Glutamatergic neuron (in vitro differentiated cells): ENCODE results near the gene ACBD6. TPM values are rescaled to one million over a fixed set of nuclear protein-coding genes. Genes with fewer than 3 reads are reported as not detected.
"Not testable (repeated sequence)": the region's sequence is repeated elsewhere in the genome, so short reads cannot be mapped to it uniquely, and the experiment has no call there.

Experiments used
- DNase-seq: peaks from one replicate; pipeline ENCODE4 v3.0.0; 2022
- H3K27ac Mint-ChIP-seq: one replicate; pipeline ENCODE4 v1.8.0; 2020; ENCODE audit warnings: mild to moderate bottlenecking, mixed read lengths, inconsistent platforms; ENCODE audit not compliant: unreplicated experiment
- H3K27me3 Mint-ChIP-seq: one replicate; pipeline ENCODE4 v1.8.0; 2020; ENCODE audit warnings: mild to moderate bottlenecking, moderate library complexity, mixed read lengths, inconsistent platforms; ENCODE audit not compliant: unreplicated experiment
- H3K36me3 Mint-ChIP-seq: one replicate; pipeline ENCODE4 v1.8.0; 2020; ENCODE audit warnings: mild to moderate bottlenecking, mixed read lengths, inconsistent platforms; ENCODE audit not compliant: unreplicated experiment
- H3K4me1 Mint-ChIP-seq: one replicate; pipeline ENCODE4 v1.8.0; 2020; ENCODE audit warnings: mild to moderate bottlenecking, low read depth, mixed read lengths, inconsistent platforms; ENCODE audit not compliant: unreplicated experiment
- H3K4me3 Mint-ChIP-seq: one replicate; pipeline ENCODE4 v1.8.0; 2020; ENCODE audit warnings: mild to moderate bottlenecking, mixed read lengths, inconsistent platforms; ENCODE audit not compliant: unreplicated experiment
- H3K9me3 Mint-ChIP-seq: one replicate; pipeline ENCODE4 v1.8.0; 2020; ENCODE audit warnings: mild to moderate bottlenecking, moderate library complexity, mixed read lengths, inconsistent platforms; ENCODE audit not compliant: unreplicated experiment
- long read RNA-seq: library from polyadenylated mRNA; unstranded; transcript quantifications from one replicate; pipeline ENCODE4 v2.0.0, GENCODE V29; 2020; ENCODE audit not compliant: unreplicated experiment
- total RNA-seq: library from RNA; stranded (reverse); fragmentation: NEBNext Ultra II Directional; extraction: Animal tissue kit (Norgen Biotek cat#: 25700); gene quantifications from one replicate; pipeline ENCODE4 v1.2.1, GENCODE V29; 2021; ENCODE audit not compliant: unreplicated experiment
- TF ChIP-seq, protein P1 (sequence below): fragments of 200-600 bp; sonication (generic); IDR thresholded peaks from one replicate; pipeline ENCODE4 v1.5.0; 2021; ENCODE audit not compliant: partially characterized antibody, unreplicated experiment

ACBD6 gene, protein sequence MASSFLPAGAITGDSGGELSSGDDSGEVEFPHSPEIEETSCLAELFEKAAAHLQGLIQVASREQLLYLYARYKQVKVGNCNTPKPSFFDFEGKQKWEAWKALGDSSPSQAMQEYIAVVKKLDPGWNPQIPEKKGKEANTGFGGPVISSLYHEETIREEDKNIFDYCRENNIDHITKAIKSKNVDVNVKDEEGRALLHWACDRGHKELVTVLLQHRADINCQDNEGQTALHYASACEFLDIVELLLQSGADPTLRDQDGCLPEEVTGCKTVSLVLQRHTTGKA
- total RNA-seq, result 52.9 TPM
- long read RNA-seq, transcript ACBD6-201 (8 exons, 1,670 nt), result major isoform, 41 of 49 reads
- long read RNA-seq, partial matches to known transcripts, result 4 of 49 reads
- long read RNA-seq, other reads (novel, unspliced or antisense), result 4 of 49 reads

DNA sequence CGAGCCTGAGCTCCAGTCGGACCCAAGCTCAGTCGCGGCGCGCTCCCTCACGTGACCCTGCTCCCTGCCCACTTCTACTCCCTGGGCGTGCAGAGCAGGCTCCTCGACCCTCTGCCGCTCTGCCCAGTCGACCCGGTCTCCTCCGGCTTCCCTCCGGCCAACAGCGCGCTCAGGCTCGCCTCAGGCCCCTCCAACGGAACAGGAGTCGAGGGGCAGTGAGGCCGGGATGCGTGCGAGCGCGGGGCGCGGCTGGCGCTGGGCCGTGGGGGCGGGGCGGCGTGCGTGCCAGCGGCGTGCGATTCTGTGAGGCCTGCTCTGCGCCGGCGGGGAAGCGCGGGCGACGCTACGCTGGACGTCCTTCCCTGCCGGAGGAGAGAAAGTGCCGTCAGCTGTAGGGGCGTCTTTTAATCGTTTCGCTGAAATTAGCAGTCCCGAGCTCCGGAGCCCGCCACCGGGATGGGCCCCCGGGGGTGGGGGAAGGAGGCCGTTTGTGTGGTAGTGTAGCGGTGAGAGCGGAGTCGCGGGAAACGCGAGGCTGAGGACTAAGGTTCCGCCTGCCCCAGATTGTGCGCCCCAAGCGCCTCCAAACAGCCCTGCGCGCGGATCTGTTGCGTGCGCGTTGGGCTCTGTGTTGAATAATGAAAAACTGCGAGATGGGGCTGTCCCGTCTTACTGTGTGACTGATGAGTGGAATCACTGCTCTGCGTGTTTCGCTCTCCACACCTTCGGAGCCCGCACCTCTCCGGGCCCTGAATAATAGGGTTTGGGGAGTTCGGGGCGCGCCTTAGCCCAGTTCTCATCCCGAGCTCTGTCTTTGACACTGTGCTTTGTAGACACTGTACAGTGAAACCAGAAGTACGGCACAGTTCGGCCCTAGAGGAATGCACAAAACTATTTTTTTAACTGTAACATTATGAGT, at the start of gene ACBD6:
TSS of gene ACBD6 (minus strand) at position 217 of the 919 bp plus-strand sequence. CDS start 311 bp downstream, outside the sequence.
- TF ChIP-seq, protein P1, sequence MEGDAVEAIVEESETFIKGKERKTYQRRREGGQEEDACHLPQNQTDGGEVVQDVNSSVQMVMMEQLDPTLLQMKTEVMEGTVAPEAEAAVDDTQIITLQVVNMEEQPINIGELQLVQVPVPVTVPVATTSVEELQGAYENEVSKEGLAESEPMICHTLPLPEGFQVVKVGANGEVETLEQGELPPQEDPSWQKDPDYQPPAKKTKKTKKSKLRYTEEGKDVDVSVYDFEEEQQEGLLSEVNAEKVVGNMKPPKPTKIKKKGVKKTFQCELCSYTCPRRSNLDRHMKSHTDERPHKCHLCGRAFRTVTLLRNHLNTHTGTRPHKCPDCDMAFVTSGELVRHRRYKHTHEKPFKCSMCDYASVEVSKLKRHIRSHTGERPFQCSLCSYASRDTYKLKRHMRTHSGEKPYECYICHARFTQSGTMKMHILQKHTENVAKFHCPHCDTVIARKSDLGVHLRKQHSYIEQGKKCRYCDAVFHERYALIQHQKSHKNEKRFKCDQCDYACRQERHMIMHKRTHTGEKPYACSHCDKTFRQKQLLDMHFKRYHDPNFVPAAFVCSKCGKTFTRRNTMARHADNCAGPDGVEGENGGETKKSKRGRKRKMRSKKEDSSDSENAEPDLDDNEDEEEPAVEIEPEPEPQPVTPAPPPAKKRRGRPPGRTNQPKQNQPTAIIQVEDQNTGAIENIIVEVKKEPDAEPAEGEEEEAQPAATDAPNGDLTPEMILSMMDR, result no peak
- Mint-ChIP-seq H3K27ac (peak within 1 kb of the TSS; percentile 92), H3K9me3 (peaks cover 4% of the 10 kb centered on the region), H3K36me3 (no peaks in the 10 kb centered on the region), H3K4me1 (peaks cover 5% of the 10 kb centered on the region), H3K27me3 (peaks cover 5% of the 10 kb centered on the region), H3K4me3 (peak within 1 kb of the TSS; percentile 99)
- peak; percentile 93 for DNase-seq

DNA sequence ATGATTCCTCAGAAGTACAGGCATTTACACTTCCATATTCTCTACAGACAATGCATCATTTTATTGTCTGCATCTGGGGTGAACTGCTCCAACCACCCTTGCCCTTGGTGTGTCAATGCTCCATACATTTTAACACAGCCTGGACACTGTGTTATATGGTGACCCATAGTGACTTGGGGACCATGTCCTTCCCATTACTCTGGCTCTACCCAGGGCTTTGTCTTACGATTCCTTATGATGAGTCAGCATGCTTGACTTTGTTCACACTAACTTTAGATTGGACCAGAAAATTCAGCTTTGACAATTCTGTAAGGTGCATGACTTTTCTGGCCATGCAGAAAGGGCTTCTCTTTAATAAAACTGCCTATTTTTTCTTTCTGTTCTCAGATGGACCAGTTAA, 49.6 kb upstream of the ACBD6 start:
- no peaks in the 10 kb centered on the region for H3K36me3 Mint-ChIP-seq
- no peak overlapping the region for H3K27ac Mint-ChIP-seq
- TF ChIP-seq, protein P1, result no peak
- no peak overlapping the region for H3K4me3 Mint-ChIP-seq
- H3K4me1 Mint-ChIP-seq, result peaks cover 4% of the 10 kb centered on the region
- H3K9me3 Mint-ChIP-seq, result no peaks in the 10 kb centered on the region
- H3K27me3 Mint-ChIP-seq, result no peaks in the 10 kb centered on the region
- no peak for DNase-seq

DNA sequence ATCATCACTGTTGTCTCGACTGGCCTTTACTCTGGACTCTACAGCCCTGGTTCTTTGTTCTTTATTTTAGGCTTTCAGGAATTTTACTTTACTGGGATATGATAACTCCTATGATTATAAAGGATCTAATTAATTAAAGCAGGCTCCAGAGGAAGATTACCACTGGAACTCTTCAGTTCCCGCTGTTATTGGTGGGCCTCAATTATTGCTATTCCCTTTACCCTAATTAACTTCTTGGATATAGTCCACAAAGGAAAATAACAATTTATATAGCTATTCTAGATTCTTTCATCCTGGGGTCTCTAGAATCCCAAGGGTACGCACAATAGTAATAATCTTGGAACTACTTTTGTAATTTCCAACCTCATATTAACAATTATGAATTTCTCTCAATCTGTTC, 47.9 kb upstream of the ACBD6 start:
- H3K9me3 Mint-ChIP-seq, result no peaks in the 10 kb centered on the region
- peaks cover 5% of the 10 kb centered on the region for H3K4me1 Mint-ChIP-seq
- H3K27ac Mint-ChIP-seq, result no peak overlapping the region
- TF ChIP-seq, protein P1, result no peak
- DNase-seq, result no peak
- H3K4me3 Mint-ChIP-seq, result no peak overlapping the region
- H3K36me3 Mint-ChIP-seq, result no peaks in the 10 kb centered on the region
- no peaks in the 10 kb centered on the region for H3K27me3 Mint-ChIP-seq

DNA sequence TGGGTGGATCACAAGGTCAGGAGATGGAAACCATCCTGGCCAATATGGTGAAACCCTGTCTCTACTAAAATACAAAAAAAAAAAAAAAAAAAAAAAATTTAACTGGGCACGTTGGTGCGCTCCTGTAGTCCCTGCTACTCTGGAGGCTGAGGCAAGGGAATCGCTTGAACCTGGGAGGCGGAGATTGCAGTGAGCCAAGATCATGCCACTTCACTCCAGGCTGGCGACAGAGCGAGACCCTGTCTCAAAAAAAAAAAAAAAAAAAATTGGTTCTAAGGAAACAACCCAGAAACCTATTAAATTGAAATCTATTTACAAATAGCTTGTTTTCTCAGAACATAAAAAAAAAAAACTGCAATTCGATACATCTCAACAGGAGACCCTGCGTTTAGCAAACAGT, 47.4 kb upstream of the ACBD6 start:
- H3K4me3 Mint-ChIP-seq, H3K27me3 Mint-ChIP-seq, H3K4me1 Mint-ChIP-seq, H3K9me3 Mint-ChIP-seq, DNase-seq, H3K27ac Mint-ChIP-seq, H3K36me3 Mint-ChIP-seq: not testable (repeated sequence)

DNA sequence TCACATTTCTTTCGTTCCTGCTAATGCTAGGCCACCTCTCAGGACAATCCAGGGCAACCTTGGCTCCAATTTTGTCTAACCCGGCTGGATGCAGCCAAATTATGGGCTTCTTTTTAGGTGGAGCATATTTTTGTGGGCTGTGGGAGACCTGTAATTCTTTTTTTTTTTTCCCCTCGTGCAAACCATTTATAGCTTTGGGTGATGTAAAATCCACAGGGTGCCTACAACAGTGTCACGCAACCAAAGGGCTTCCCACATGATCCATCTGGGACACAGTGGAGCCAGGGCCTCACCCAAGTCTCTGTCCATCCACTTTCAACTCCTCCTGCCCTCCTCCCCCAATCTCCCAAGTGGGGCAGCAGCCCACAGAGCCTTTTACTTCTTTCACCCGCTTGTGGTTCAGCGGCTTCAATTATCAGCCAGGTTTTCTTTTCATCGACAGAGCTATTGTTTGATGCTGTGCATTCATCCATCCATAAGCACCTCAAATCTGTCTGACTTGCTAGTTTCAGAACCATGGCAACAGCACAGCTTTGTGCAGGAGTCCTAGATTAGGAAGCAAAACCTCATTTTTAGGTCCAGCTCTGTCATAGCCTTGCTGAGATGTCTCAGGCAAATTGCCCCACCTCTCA, 46.4 kb upstream of the ACBD6 start:
- Mint-ChIP-seq H3K27me3 (no peaks in the 10 kb centered on the region), H3K9me3 (no peaks in the 10 kb centered on the region), H3K36me3 (no peaks in the 10 kb centered on the region), H3K4me1 (peaks cover 5% of the 10 kb centered on the region), H3K27ac (no peak overlapping the region), H3K4me3 (no peak overlapping the region)
- DNase-seq, result no peak
- TF ChIP-seq, protein P1, result no peak
